AG08396 (cell line): ENCODE measurements around the gene ETFB.

Experiments used
- DNase-seq: peaks from one replicate; pipeline ENCODE4 v3.0.0; 2012; ENCODE audit warnings: low spot score, mixed read lengths

ETFB gene

GRCh38 chr19:51372649-51373504, 6.7 kb upstream of the ETFB start, which contains the start of gene NKG7:
NKG7 (minus strand) TSS chr19:51372654; CDS start chr19:51372535, 119 bp downstream.
- no peak for DNase-seq

- no peak for DNase-seq
These were observed 5.9 kb upstream of the ETFB start for GRCh38 chr19:51372021-51372648.

- DNase-seq, result no peak
These were observed 5.0 kb upstream of the ETFB start for GRCh38 chr19:51371186-51371690.

DNA sequence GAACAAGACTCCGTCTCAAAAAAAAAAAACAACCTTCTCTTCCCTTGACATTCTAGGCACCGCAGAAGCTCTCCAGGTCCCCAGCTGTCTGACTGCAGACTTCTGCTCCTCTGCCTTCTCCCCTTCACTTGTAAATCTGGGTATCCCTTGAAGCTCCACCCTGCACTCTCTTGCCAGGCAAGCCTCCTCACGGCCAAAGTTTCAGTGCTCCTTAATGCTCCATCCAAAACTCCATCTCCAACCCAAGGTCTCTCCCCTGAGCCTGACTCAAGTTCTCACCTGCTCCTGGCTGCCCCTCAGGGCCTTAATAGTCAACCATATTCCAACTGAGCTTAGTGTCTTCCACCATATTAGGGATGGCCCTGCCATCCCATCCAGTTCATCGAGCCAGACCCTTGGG, 4.0 kb upstream of the ETFB start:
- no peak for DNase-seq

GRCh38 chr19:51368366-51369282, 2.4 kb upstream of the ETFB start, which contains the start of gene CLDND2:
CLDND2 (minus strand) TSS chr19:51369003; CDS start chr19:51368577, 426 bp downstream.
- DNase-seq, result peak; percentile 26

GRCh38 chr19:51367565-51368365, 1.6 kb upstream of the ETFB start:
- peak; percentile 99 for DNase-seq

DNA sequence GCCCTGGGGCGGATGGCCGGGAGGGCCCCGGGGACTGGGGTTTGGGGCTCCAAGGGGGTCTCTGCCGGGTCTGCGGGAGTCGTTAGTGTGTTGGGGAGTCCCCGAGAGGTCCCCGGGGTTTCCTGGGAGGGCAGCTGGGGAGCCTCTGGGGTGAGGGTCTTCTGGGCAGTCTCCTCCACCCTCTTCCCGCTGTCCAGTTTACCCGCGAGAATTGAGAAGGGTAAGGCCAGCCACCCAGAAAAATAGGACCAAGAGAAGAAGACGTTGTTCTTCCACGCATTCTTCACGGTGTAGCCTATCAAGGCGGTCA, 1.0 kb upstream of the ETFB start:
- no peak for DNase-seq

GRCh38 chr19:51366389-51367254, 434 bp upstream of the ETFB start:
- peak; percentile 97 for DNase-seq

- no peak for DNase-seq
These were observed 800 bp downstream of the ETFB start for GRCh38 chr19:51365211-51365964.

DNA sequence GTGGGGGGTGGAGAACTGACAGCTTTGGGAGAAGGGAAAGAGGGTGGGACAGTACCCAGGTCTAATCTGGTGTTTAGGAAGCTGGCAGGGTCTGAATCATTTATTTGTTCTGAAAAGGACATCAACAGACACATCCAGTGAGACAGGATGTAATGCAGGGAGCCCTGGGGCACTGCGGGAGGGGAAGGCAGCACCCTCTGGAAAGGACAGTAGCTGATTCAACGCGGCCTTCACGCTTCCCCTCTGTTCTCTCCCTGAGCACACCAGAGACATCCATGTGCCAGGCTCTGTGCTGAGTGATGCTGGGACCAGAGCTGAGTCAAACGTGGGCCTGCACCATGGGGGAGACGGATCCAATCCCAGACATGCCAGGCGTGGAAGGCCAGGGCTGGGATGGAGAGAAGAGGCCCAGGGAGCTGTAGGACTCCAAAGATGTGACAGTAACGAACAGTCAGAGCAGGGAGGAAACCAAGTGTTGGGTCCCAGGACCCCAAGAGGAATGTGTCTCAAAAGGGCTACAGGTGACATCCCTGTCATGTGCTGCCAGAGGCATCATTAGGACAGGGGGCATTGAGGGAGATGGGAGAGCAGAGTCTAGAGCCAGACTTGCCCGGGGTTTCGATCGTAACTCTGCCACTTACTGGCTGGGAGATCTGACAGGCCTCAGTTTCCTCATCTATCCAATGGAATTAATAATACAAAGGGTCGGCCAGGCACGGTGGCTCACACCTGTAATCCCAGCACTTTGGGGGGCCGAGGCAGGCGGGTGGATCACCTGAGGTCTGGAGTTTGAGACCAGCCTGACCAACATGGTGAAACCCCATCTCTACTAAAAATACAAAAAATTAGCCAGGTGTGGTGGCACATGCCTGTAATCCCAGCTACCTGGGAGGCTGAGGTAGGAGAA, 1.7 kb downstream of the ETFB start:
- DNase-seq, result no peak

DNA sequence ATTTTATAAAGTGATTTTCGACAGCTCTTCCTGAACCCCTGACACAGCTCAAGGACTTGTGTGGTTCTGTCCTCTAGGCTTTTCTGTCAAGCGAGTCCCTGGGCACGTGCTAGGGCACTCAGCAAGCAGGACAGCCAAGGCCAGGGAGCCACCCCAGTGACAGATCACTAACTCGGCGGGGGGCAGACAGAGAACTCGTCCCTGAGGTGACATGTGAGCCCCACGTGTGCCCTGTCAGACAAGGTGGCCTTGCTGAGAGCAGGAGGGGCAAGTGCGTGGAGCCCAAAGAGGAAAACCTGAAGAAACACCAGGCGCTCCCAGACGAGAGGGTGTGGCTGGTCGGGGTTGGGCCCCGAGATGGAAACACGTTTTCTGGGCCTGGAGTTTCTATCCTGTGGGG, 4.9 kb downstream of the ETFB start:
- DNase-seq, result no peak

DNA sequence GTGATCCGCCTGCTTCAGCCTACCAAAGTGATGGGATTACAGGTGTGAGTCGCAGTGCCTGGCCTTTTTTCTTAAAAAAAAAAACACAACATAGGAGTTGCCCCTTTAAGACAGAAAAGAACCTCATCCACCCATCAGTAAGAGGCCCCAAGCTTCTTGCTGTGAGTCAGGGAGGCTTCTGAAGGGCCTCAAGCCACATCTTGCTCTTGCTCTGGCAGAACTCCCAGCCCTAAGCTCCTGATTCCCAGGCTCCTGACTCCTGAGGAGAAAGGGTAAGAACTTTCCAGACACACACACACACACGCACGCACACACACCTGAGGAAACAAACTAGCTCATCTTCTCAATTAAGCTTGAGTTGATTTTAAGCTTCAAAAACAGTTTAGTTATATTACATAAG, 6.9 kb downstream of the ETFB start:
- DNase-seq, result peak; percentile 72

DNA sequence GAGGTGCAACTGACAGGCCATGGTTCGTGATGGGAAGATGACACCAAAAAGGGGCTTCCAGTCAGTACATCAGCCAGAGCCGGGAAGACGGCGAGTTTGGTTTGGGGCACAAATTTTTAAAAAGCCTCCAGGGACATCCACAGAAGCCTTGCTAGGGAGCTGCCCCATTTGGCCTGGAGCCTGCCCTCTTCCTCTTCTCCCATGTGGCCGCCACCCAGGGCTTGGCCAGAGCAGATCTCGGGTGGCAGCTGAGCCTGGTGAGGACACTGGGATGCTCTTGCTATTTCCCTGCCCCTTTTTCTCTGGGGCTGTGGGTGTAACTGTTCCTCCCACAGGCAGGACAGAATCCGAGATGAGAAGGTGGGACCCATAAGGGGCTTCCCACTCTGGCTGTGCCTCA, 8.2 kb downstream of the ETFB start:
- DNase-seq, result no peak

GRCh38 chr19:51356159-51356801, 9.9 kb downstream of the ETFB start:
- no peak for DNase-seq

DNA sequence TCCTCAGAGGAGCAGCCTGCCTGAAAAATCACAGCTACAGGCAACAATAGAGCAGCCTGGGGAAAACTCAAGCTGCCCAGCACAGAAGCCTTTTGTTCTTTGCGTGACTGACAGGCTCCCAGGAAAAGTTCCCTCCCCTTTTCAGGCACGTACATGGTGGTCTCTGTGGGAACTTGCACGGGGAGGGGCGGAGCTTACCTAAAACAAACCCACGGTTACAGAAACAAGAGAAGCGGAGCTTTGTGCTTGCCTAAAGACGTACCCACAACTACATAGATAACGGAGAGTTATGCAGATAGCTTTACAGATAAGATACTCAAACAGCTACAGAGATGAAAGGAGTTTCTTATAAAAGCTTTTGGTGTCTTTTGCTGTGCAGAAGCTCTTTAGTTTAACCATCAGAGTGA, 11.4 kb downstream of the ETFB start:
- no peak for DNase-seq

DNA sequence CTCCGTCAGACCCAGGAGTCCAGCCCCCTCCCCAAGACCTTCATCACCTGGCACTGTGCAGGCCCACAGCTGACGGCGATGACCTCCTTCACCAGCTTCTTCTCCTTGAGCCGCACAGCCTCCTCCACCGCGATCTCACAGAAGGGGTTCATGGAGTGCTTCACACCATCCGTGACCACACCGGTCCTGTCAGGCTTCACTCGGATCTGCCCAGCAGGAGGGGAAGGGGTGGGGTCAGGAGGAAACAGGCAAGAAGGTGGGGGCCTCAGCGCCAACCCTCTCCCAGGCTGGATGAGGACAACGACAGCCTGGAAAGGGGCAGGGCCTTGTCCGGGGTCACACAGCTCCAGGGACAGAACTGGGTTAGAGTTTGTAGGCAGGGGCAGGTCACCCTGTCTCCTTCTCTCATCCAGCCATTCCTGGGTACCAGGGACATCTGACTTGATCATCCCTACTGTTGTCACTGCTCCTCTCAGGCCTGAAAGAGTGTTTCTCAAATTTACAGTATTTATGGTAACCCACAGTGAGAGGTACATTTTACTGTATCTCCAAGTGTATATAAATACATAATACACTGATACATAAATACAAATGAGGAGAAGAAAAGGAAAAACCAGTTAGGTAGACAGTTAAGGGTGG, 12.0 kb downstream of the ETFB start:
- DNase-seq, result no peak

DNA sequence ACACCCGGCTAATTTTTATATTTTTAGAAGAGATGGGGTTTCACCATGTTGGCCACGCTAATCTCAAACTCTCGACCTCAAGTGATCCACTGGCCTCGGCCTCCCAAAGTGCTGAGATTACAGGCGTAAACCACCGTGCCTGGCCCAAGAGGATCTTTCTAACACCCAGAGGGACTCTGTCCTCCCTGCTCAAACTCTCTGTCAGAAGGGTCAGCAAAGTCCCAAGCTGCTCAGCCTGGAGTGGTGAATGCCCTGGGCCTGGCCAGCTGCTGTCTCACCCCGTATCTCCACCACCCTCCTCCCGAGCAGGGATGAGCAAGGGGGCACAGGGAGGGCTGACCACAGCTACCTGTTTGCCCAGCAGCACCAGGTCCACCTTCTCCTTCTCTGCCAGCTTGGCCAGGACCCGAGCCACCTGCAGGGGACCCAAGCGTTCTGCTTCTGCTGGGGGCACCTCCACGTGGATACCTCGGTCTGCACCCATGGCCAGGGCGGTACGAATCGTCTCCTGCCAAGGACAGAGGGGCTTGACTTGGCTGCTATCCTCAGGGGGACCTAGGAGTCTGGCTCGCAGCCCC, 13.3 kb downstream of the ETFB start:
- DNase-seq, result no peak
